ENCODE measurements around the gene TMEM254.

- TF ChIP-seq POLR2A (IDR thresholded peaks at IDR 0.05) (no peak), CTCF (IDR thresholded peaks at IDR 0.05) (no peak)
Measured at GRCh38 chr10:80122746-80123145, 44.3 kb downstream of the TMEM254 start.

Data from right lobe of liver (tissue), 4 donors.